Ovary (tissue), 3 donors: ENCODE results near the gene GABRR3.

Experiments
- POLR2A ChIP-seq: fragments of 450-650 bp; IDR thresholded peaks from one replicate; pipeline ENCODE4 v1.6.1; 2017; ENCODE audit warnings: antibody characterized with exemption, mild to moderate bottlenecking, moderate library complexity
- TF ChIP-seq, protein P1 (sequence below), 3 donors: fragments of 450-650 bp in 2 of 3; fragments of 200-600 bp in 1 of 3; IDR thresholded peaks; one replicate each; pipeline versions ENCODE4 v1.5.1 to v1.8.0; 2016 to 2022; ENCODE audit warnings: antibody characterized with exemption in 3 of 3, mild to moderate bottlenecking in 1 of 3
- donor health status: DM: no; HTN: no; CAD: no.

- TF ChIP-seq, protein P1, sequence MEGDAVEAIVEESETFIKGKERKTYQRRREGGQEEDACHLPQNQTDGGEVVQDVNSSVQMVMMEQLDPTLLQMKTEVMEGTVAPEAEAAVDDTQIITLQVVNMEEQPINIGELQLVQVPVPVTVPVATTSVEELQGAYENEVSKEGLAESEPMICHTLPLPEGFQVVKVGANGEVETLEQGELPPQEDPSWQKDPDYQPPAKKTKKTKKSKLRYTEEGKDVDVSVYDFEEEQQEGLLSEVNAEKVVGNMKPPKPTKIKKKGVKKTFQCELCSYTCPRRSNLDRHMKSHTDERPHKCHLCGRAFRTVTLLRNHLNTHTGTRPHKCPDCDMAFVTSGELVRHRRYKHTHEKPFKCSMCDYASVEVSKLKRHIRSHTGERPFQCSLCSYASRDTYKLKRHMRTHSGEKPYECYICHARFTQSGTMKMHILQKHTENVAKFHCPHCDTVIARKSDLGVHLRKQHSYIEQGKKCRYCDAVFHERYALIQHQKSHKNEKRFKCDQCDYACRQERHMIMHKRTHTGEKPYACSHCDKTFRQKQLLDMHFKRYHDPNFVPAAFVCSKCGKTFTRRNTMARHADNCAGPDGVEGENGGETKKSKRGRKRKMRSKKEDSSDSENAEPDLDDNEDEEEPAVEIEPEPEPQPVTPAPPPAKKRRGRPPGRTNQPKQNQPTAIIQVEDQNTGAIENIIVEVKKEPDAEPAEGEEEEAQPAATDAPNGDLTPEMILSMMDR (IDR thresholded peaks at IDR 0.05) = no peak
- no peak for TF ChIP-seq POLR2A
Observed at GRCh38 chr3:97960551-97960950, 74.6 kb downstream of the GABRR3 start.
